ENCODE data around the gene R3HDM2.

R3HDM2 gene

DNA sequence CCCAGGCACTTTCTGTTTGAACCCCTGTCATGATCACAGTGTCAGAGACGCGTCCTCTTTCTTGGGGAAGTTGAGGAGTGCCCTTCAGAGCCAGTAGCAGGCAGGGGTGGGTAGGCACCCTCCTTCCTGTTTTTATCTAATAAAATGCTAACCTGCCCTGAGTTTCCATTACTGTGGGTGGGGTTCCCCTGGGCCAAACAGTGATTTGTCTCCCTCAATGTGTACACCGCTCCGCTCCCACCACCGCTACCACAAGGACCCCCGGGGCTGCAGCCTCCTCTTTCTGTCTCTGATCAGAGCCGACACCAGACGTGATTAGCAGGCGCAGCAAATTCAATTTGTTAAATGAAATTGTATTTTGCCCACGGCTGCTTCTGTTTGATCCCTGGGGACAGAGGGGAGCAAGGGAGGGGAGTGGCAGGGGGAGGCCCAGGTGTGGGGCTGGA is 196.2 kb downstream of the R3HDM2 start:
- no peak overlapping the region for H2AFZ ChIP-seq (ENCODE audit: low read length)
- peaks cover 57% of the 10 kb centered on the region for H3K36me3 ChIP-seq (ENCODE audit: insufficient read depth, low read length)
- H3K9me2 ChIP-seq (ENCODE audit: low read depth, low read length) = no peaks in the 10 kb centered on the region
- H3K4me2 ChIP-seq (ENCODE audit: low read length) = peak overlapping the region; percentile 62
- H3K9me3 ChIP-seq (ENCODE audit: low read length) = no peaks in the 10 kb centered on the region
- H3K9ac ChIP-seq (ENCODE audit: low read length) = peak overlapping the region; percentile 58; the same call in 1 of the 2 replicates
- peaks cover 8% of the 10 kb centered on the region; the same call in 1 of the 2 replicates for H3F3A ChIP-seq (ENCODE audit: insufficient read depth, low read length)
- H3K27ac ChIP-seq (ENCODE audit: low read depth, low read length, poor library complexity, severe bottlenecking) = peak overlapping the region; percentile 97
- H3K4me3 ChIP-seq (ENCODE audit: low read depth, low read length, poor library complexity, severe bottlenecking) = peak overlapping the region; percentile 50
- H3K79me2 ChIP-seq (ENCODE audit: insufficient read depth, low read length) = peaks cover 17% of the 10 kb centered on the region
- peaks cover 89% of the 10 kb centered on the region for H3K4me1 ChIP-seq (ENCODE audit: insufficient read depth, low read length, severe bottlenecking)
- TF ChIP-seq, protein P1, sequence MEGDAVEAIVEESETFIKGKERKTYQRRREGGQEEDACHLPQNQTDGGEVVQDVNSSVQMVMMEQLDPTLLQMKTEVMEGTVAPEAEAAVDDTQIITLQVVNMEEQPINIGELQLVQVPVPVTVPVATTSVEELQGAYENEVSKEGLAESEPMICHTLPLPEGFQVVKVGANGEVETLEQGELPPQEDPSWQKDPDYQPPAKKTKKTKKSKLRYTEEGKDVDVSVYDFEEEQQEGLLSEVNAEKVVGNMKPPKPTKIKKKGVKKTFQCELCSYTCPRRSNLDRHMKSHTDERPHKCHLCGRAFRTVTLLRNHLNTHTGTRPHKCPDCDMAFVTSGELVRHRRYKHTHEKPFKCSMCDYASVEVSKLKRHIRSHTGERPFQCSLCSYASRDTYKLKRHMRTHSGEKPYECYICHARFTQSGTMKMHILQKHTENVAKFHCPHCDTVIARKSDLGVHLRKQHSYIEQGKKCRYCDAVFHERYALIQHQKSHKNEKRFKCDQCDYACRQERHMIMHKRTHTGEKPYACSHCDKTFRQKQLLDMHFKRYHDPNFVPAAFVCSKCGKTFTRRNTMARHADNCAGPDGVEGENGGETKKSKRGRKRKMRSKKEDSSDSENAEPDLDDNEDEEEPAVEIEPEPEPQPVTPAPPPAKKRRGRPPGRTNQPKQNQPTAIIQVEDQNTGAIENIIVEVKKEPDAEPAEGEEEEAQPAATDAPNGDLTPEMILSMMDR (IDR thresholded peaks at IDR 0.05; ENCODE audit: low read length) = no peak
- no peak for TF ChIP-seq EZH2 (IDR thresholded peaks at IDR 0.05; ENCODE audit: borderline replicate concordance, low read length)
- H4K20me1 ChIP-seq (ENCODE audit: insufficient read depth, low read length) = no peaks in the 10 kb centered on the region
- no peaks in the 10 kb centered on the region for H3K27me3 ChIP-seq (ENCODE audit: insufficient read depth, low read length)

DNA sequence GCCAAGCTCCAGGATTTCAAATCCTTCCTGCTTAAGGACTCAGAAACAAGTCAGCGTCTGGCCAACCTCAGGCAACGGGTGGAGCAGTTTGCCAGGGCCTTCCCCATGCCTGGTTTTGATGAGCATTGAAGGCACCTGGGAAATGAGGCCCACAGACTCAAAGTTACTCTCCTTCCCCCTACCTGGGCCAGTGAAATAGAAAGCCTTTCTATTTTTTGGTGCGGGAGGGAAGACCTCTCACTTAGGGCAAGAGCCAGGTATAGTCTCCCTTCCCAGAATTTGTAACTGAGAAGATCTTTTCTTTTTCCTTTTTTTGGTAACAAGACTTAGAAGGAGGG is 196.6 kb downstream of the R3HDM2 start:
- H3K27me3 ChIP-seq (ENCODE audit: insufficient read depth, low read length) = no peaks in the 10 kb centered on the region
- H3K9me2 ChIP-seq (ENCODE audit: low read depth, low read length) = no peaks in the 10 kb centered on the region
- H3K4me1 ChIP-seq (ENCODE audit: insufficient read depth, low read length, severe bottlenecking) = peaks cover 87% of the 10 kb centered on the region
- peak overlapping the region; percentile 48; the same call in 1 of the 2 replicates for H3K9ac ChIP-seq (ENCODE audit: low read length)
- TF ChIP-seq EZH2 (IDR thresholded peaks at IDR 0.05; ENCODE audit: borderline replicate concordance, low read length) = no peak
- peaks cover 8% of the 10 kb centered on the region; the same call in 1 of the 2 replicates for H3F3A ChIP-seq (ENCODE audit: insufficient read depth, low read length)
- peaks cover 57% of the 10 kb centered on the region for H3K36me3 ChIP-seq (ENCODE audit: insufficient read depth, low read length)
- peak overlapping the region; percentile 97 for H3K27ac ChIP-seq (ENCODE audit: low read depth, low read length, poor library complexity, severe bottlenecking)
- H2AFZ ChIP-seq (ENCODE audit: low read length) = no peak overlapping the region
- H3K9me3 ChIP-seq (ENCODE audit: low read length) = no peaks in the 10 kb centered on the region
- H3K4me3 ChIP-seq (ENCODE audit: low read depth, low read length, poor library complexity, severe bottlenecking) = peak overlapping the region; percentile 50
- peaks cover 18% of the 10 kb centered on the region for H3K79me2 ChIP-seq (ENCODE audit: insufficient read depth, low read length)
- no peaks in the 10 kb centered on the region for H4K20me1 ChIP-seq (ENCODE audit: insufficient read depth, low read length)
- H3K4me2 ChIP-seq (ENCODE audit: low read length) = peak overlapping the region; percentile 62

DNA sequence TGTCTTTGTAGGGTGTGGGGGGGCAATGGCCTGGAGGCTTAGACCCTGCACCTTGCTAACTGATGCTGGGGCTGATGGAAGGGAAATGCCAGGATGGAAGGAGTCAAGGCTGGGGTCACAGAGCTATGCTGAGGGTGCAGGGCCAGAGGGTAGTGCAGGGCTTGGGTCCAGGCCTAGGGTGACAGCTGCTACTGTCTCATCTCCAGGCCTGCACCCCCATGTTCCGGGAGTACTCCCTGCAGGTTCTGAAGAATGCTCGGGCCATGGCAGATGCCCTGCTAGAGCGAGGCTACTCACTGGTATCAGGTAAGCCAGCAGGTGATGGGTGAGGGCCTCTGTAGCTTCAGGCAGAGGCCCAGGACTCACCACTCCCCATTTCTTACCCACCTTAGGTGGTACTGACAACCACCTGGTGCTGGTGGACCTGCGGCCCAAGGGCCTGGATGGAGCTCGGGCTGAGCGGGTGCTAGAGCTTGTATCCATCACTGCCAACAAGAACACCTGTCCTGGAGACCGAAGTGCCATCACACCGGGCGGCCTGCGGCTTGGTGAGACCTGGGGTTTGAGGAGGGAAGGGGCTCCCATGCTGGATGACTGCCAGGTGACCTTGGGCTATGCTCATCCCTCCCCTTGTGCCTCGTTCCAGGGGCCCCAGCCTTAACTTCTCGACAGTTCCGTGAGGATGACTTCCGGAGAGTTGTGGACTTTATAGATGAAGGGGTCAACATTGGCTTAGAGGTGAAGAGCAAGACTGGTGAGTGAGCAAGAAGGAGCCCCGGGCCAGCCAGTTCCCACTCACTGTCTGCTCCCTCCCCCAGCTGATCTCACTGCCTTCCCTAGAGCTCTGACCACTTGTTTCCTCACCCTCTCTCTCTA is 197.2 kb downstream of the R3HDM2 start:
- Histone ChIP-seq H3K79me2 (ENCODE audit: insufficient read depth, low read length) (peaks cover 18% of the 10 kb centered on the region), H3K9me3 (ENCODE audit: low read length) (no peaks in the 10 kb centered on the region), H3K4me1 (ENCODE audit: insufficient read depth, low read length, severe bottlenecking) (peaks cover 89% of the 10 kb centered on the region), H3K9ac (ENCODE audit: low read length) (peak overlapping the region; percentile 48; the same call in 1 of the 2 replicates), H3K36me3 (ENCODE audit: insufficient read depth, low read length) (peaks cover 57% of the 10 kb centered on the region), H3F3A (ENCODE audit: insufficient read depth, low read length) (peaks cover 8% of the 10 kb centered on the region; the same call in 1 of the 2 replicates), H3K4me2 (ENCODE audit: low read length) (peak overlapping the region; percentile 62; the same call in 1 of the 2 replicates), H2AFZ (ENCODE audit: low read length) (no peak overlapping the region), H3K9me2 (ENCODE audit: low read depth, low read length) (no peaks in the 10 kb centered on the region), H3K27me3 (ENCODE audit: insufficient read depth, low read length) (no peaks in the 10 kb centered on the region), H3K27ac (ENCODE audit: low read depth, low read length, poor library complexity, severe bottlenecking) (peak overlapping the region; percentile 97), H3K4me3 (ENCODE audit: low read depth, low read length, poor library complexity, severe bottlenecking) (peak overlapping the region; percentile 50), H4K20me1 (ENCODE audit: insufficient read depth, low read length) (no peaks in the 10 kb centered on the region)
- TF ChIP-seq EZH2 (IDR thresholded peaks at IDR 0.05; ENCODE audit: borderline replicate concordance, low read length) = no peak
- TF ChIP-seq, protein P1 (IDR thresholded peaks at IDR 0.05; ENCODE audit: low read length) = no peak

Data from OCI-LY1 (cell line).